ENCODE data around the gene CBFA2T3.

DNA sequence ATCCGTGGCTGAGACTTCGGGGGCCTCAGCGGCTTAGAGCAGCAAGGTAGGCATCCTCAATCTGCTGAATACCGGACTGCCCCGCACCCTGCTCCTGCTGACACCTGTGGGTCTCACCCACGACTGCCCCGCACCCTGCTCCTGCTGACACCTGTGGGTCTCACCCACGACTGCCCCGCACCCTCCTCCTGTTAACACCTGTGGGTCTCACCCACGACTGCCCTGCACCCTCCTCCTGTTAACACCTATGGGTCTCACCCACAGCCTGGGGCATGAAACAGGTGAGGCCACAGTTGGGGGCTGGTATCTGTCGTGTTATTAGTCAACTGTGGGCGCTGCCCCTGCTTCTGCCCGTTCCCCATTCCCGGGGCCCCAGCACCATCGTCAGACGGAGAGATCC lies 74.3 kb downstream of the CBFA2T3 start:
- TF ChIP-seq POLR2AphosphoS5 (IDR thresholded peaks at IDR 0.05; ENCODE audit: borderline replicate concordance, low read depth, low read length) (no peak), EZH2 (IDR thresholded peaks at IDR 0.05) (no peak), FOXP2 (optimal IDR thresholded peaks at IDR 0.05; ENCODE audit: control extremely low read depth, extremely low read length, insufficient read depth) (no peak)
